HepG2 (cell line): ENCODE data around the gene DOCK1.
"Not testable (repeated sequence)": the region's sequence is repeated elsewhere in the genome, so short reads cannot be mapped to it uniquely, and the experiment has no call there.

ENCODE experiments used
- FUBP1 ChIP-seq: sonication (generic); formaldehyde crosslinking; IDR thresholded peaks from 2 replicates; pipeline ENCODE4 v1.5.1; 2020; ENCODE audit warnings: missing genetic modification reagents, mild to moderate bottlenecking, borderline replicate concordance
- KDM1A ChIP-seq: IDR thresholded peaks from 2 replicates; pipeline ENCODE4 v1.6.1; 2016; ENCODE audit warnings: missing compliant biosample characterization
- MEIS1 ChIP-seq: sonication (generic); formaldehyde crosslinking; IDR thresholded peaks from 2 replicates; pipeline ENCODE4 v1.9.0; 2021; ENCODE audit warnings: mild to moderate bottlenecking, missing genetic modification reagents, moderate library complexity, borderline replicate concordance
- MTA3 ChIP-seq: sonication (generic); formaldehyde crosslinking; IDR thresholded peaks from 2 replicates; pipeline ENCODE4 v1.4.0; 2020; ENCODE audit warnings: missing genetic modification reagents
- MXI1 ChIP-seq: IDR thresholded peaks from 3 replicates; pipeline ENCODE4 v1.6.1; 2012; ENCODE audit warnings: low read depth, low read length, inconsistent platforms, borderline replicate concordance
- POLR2AphosphoS5 ChIP-seq: IDR thresholded peaks from 2 replicates; pipeline ENCODE4 v1.6.1; 2012; ENCODE audit warnings: low read depth, low read length
- ZSCAN29 ChIP-seq: sonication (generic); formaldehyde crosslinking; conservative IDR thresholded peaks from 2 replicates; pipeline ENCODE4 v1.4.0; 2020; ENCODE audit warnings: mild to moderate bottlenecking, missing genetic modification reagents

GRCh38 chr10:126888436-126888835 is 16.8 kb upstream of the DOCK1 start:
- TF ChIP-seq FUBP1; ZSCAN29 (CRISPR knock-in tag); POLR2AphosphoS5; MTA3; MXI1; MEIS1; KDM1A (CRISPR knock-in tag): not testable (repeated sequence)
